GM12878 (cell line): ENCODE results near the gene PAX1.

Source experiments
- CTCF ChIP-seq, 3 experiments: IDR thresholded peaks in 2 of 3; conservative IDR thresholded peaks in 1 of 3; 2 replicates each; pipeline ENCODE4 v1.5.1; 2011; ENCODE audit warnings: low read depth in 3 of 3, low read length in 3 of 3, mild to moderate bottlenecking in 3 of 3, control low read depth in 2 of 3, moderate library complexity in 2 of 3, inconsistent platforms in 1 of 3, mixed read lengths in 1 of 3; ENCODE audit not compliant: control insufficient read depth in 2 of 3, insufficient read depth in 1 of 3; ENCODE audit errors: extremely low read depth in 1 of 3
- HDAC2 ChIP-seq: fragments of 200-600 bp; sonication (generic); IDR thresholded peaks from 2 replicates; pipeline ENCODE4 v1.6.1; 2017
- POLR2A ChIP-seq: IDR thresholded peaks from 2 replicates; pipeline ENCODE4 v1.6.1; 2011; ENCODE audit warnings: low read depth, mild to moderate bottlenecking, low read length
- RELA ChIP-seq: fragments of 450-650 bp; IDR thresholded peaks from 2 replicates; pipeline ENCODE4 v1.8.0; 2014; ENCODE audit warnings: borderline replicate concordance; ENCODE audit not compliant: partially characterized antibody
- SMC3 ChIP-seq: IDR thresholded peaks from 2 replicates; pipeline ENCODE4 v1.6.1; 2011; ENCODE audit warnings: low read length, improper control_type of control experiment, borderline replicate concordance
- TCF12 ChIP-seq: IDR thresholded peaks from 2 replicates; pipeline ENCODE4 v1.6.1; 2011; ENCODE audit warnings: low read depth, mild to moderate bottlenecking, low read length

DNA sequence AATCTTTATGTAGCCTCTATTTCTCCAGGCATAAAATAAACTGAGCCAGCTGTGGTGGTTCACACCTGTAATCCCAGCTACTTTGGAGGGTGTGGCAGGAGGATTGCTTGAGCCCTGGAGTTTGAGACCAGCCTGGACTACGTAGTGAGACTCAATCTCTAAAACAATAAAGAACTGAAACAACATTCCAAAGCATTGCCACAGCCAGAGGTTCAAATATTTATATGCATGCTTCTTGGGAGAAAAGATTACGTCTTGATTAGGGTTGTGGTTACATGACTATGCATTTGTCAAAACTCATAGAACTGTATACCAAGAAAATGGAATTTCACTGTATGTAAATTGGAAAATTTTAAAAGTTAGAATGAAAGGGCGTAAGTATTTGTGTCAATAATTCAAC lies 27.7 kb upstream of the PAX1 start:
- TF ChIP-seq POLR2A = no peak
- TF ChIP-seq SMC3 = no peak
- no peak for TF ChIP-seq CTCF (IDR thresholded peaks at IDR 0.05 in 2 of 3, conservative IDR thresholded peaks at IDR 0.05 in 1 of 3; ENCODE audit: control insufficient read depth in 2 of 3, extremely low read depth in 1 of 3, insufficient read depth in 1 of 3, low read depth in 3 of 3, low read length in 3 of 3)
- no peak for TF ChIP-seq HDAC2
- no peak for TF ChIP-seq RELA
- no peak for TF ChIP-seq TCF12
